ENCODE results near the gene ZNF467.

DNA sequence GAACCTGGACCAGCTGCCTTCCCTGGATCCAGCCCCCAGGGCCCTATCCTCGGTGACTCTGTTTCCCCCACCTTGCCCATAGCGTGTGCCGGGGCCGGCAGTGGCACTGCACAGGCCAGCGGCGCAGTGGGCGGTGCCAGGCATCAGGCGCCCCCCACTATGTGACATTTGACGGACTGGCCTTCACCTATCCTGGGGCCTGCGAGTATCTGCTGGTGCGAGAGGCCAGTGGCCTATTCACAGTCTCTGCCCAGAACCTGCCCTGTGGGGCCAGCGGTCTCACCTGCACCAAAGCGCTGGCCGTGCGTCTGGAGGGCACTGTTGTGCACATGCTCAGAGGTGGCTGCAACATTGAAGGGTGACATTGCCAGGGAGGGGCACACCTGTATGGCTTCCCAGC is 12.0 kb upstream of the ZNF467 start:
- no peak for TF ChIP-seq EZH2 (IDR thresholded peaks at IDR 0.05)
- TF ChIP-seq RAD21 (IDR thresholded peaks at IDR 0.05; ENCODE audit: low read depth) = no peak
- no peak for TF ChIP-seq POLR2AphosphoS5 (IDR thresholded peaks at IDR 0.05; ENCODE audit: low read depth, low read length)
- TF ChIP-seq, protein P1, sequence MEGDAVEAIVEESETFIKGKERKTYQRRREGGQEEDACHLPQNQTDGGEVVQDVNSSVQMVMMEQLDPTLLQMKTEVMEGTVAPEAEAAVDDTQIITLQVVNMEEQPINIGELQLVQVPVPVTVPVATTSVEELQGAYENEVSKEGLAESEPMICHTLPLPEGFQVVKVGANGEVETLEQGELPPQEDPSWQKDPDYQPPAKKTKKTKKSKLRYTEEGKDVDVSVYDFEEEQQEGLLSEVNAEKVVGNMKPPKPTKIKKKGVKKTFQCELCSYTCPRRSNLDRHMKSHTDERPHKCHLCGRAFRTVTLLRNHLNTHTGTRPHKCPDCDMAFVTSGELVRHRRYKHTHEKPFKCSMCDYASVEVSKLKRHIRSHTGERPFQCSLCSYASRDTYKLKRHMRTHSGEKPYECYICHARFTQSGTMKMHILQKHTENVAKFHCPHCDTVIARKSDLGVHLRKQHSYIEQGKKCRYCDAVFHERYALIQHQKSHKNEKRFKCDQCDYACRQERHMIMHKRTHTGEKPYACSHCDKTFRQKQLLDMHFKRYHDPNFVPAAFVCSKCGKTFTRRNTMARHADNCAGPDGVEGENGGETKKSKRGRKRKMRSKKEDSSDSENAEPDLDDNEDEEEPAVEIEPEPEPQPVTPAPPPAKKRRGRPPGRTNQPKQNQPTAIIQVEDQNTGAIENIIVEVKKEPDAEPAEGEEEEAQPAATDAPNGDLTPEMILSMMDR (IDR thresholded peaks at IDR 0.05 in 2 of 3, conservative IDR thresholded peaks at IDR 0.05 in 1 of 3; ENCODE audit: borderline replicate concordance in 1 of 3, insufficient read depth in 1 of 3, low read depth in 2 of 3, low read length in 2 of 3) = no peak
- TF ChIP-seq POLR2A (IDR thresholded peaks at IDR 0.05; ENCODE audit: borderline replicate concordance, extremely low read depth, insufficient read depth, insufficient read length) = no peak
- TF ChIP-seq CEBPB (IDR thresholded peaks at IDR 0.05; ENCODE audit: low read depth) = no peak
- TF ChIP-seq EGR1 (IDR thresholded peaks at IDR 0.05; ENCODE audit: low read depth) = no peak

All from HCT116 (cell line).